Heart left ventricle (tissue), 13 donors: ENCODE results near the gene SCOC.

Experiments
- POLR2A ChIP-seq, 2 donors: fragments of 450-650 bp; IDR thresholded peaks; one replicate each; pipeline ENCODE4 v1.6.1; 2017; ENCODE audit warnings: antibody characterized with exemption in 2 of 2, mild to moderate bottlenecking in 2 of 2, moderate library complexity in 2 of 2
- TF ChIP-seq, protein P1 (sequence below), 12 donors: fragments of 200-600 bp; sonication (generic) in 4 of 12; IDR thresholded peaks; one replicate each; pipeline versions ENCODE4 v1.5.0 to v1.8.0; 2018 to 2022; ENCODE audit warnings: antibody characterized with exemption in 12 of 12, mild to moderate bottlenecking in 5 of 12
- donor health status: ischemic (EF 13 %, LVEDD 7.1; RV severe dilation, severe dysfunction).
- donor health status: DM: no; HTN: yes; CAD: no.
- donor health status: DM: no; HTN: no; CAD: no.
- donor health status: ischemic (EF 25% LVEDD 6.9; RV normal size, moderate dysfunction).
- donor health status: ischemic (EF 25% LVEDD 5.7; RV mildly dilated, moderate dysfunction).
- donor health status: ischemic (EF 35%, LVEDD 5.7; RV mildly dilated, moderate dysfunction).
- donor health status: nonischemic (EF 11% LVEDD 7.7; RV severe dilation, severe dysfunction).
- donor health status: DM: yes; HTN: yes; CAD: no.
- donor health status: PGD.
- donor health status: ischemic (EF 29% LVEDD 5.4; RV normal size, mild dysfunction).
- donor health status: nonischemic (EF 23%, LVEDD 6.1; RV moderate dilation, normal function).

DNA sequence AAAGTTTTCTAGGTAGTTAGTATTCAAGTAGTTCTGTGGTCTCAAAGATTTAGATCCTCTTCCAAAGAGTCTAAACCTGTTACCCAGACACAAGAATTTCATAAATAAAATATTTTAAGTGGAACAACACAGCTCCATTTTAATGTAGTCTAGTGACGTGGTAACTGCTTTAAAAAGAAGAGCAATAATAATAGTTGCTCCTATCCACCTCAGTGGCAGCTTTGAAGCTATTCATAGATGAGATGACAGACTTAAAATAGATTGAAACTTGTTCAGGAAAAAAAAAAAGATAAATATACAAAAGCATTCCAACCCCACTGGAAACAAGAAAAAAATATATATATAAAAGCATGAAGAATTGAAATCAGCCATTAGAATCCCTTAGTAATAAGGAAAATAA is 14.6 kb downstream of the SCOC start:
- TF ChIP-seq, protein P1, sequence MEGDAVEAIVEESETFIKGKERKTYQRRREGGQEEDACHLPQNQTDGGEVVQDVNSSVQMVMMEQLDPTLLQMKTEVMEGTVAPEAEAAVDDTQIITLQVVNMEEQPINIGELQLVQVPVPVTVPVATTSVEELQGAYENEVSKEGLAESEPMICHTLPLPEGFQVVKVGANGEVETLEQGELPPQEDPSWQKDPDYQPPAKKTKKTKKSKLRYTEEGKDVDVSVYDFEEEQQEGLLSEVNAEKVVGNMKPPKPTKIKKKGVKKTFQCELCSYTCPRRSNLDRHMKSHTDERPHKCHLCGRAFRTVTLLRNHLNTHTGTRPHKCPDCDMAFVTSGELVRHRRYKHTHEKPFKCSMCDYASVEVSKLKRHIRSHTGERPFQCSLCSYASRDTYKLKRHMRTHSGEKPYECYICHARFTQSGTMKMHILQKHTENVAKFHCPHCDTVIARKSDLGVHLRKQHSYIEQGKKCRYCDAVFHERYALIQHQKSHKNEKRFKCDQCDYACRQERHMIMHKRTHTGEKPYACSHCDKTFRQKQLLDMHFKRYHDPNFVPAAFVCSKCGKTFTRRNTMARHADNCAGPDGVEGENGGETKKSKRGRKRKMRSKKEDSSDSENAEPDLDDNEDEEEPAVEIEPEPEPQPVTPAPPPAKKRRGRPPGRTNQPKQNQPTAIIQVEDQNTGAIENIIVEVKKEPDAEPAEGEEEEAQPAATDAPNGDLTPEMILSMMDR (IDR thresholded peaks at IDR 0.05) = no peak
- no peak for TF ChIP-seq POLR2A (IDR thresholded peaks at IDR 0.05)
